GM12878 (cell line): ENCODE results near the gene CCDC110. TPM values are rescaled to one million over a fixed set of nuclear protein-coding genes. Genes with fewer than 3 reads are reported as not detected.

Experiments
- ATAC-seq: fragments of 200-7000 bp; cut with Tn5 transposase; 3 replicates; pipeline ENCODE4 v1.9.1; 2020; ENCODE audit warnings: mild to moderate bottlenecking, moderate library complexity
- BruUV-seq: library from RNA; stranded (reverse); fragments of 400-500 nt; replicated peaks from 2 replicates; lab custom pipeline; 2021; lab: Mats Ljungman, UMichigan
- CTCF ChIA-PET: fragments of 300-600 bp; sonication (Branson Sonifier 250); formaldehyde crosslinking; extraction: SDS; loops from one replicate; lab custom pipeline; 2021; ENCODE audit warnings: inconsistent platforms; lab: Yijun Ruan, JAX
- POLR2A ChIA-PET: fragments of 350-600 bp; formaldehyde crosslinking; extraction: SDS; loops from one replicate; lab custom pipeline; 2021; ENCODE audit warnings: inconsistent platforms; lab: Charles Lee
- RAD21 ChIA-PET: fragments of 300-600 bp; sonication (Branson Sonifier 250); formaldehyde crosslinking; loops from one replicate; lab custom pipeline; 2023; ENCODE audit warnings: antibody characterized with exemption; ENCODE audit not compliant: unreplicated experiment; lab: Charles Lee
- SMC1A ChIA-PET: fragments of 300-600 bp; sonication (Branson Sonifier 250); formaldehyde crosslinking; loops from one replicate; lab custom pipeline; 2023; ENCODE audit not compliant: unreplicated experiment, uncharacterized antibody; lab: Charles Lee
- DNase-seq: peaks from one replicate; pipeline ENCODE4 v3.0.0-alpha.2; 2011; ENCODE audit warnings: low read depth, low spot score
- FAIRE-seq: peaks from 3 replicates; lab custom pipeline; 2011; peaks lifted over from hg19 to GRCh38; lab: Jason Lieb, UNC
- H2AFZ ChIP-seq: 2 replicates; pipeline ENCODE4 v1.6.0; 2011; ENCODE audit warnings: low read depth, low read length, control low read depth; ENCODE audit not compliant: control insufficient read depth
- H3K27ac ChIP-seq: 2 replicates; pipeline ENCODE4 v1.5.1; 2011; ENCODE audit warnings: control low read depth; ENCODE audit not compliant: control insufficient read depth, insufficient read depth
- H3K27me3 ChIP-seq, 2 experiments: replicated peaks in 1 of 2; 2 replicates each; pipeline versions ENCODE4 v1.6.0 to v1.6.1; 2011; ENCODE audit warnings: low read length in 1 of 2; ENCODE audit not compliant: control insufficient read depth in 2 of 2, insufficient read depth in 2 of 2
- H3K36me3 ChIP-seq, 2 experiments: 2 replicates each; pipeline ENCODE4 v1.5.1; 2011; ENCODE audit warnings: low read length in 1 of 2; ENCODE audit not compliant: control insufficient read depth in 2 of 2, insufficient read depth in 2 of 2
- H3K4me1 ChIP-seq: 2 replicates; pipeline ENCODE4 v1.6.1; 2011; ENCODE audit warnings: mild to moderate bottlenecking, low read length, moderate library complexity, mixed read lengths; ENCODE audit not compliant: control insufficient read depth, insufficient read depth
- H3K4me2 ChIP-seq: 2 replicates; pipeline ENCODE4 v1.6.0; 2011; ENCODE audit warnings: control low read depth; ENCODE audit not compliant: control insufficient read depth, insufficient read depth
- H3K4me3 ChIP-seq: fragments of 200-600 bp; sonication (generic); 2 replicates; pipeline ENCODE4 v1.5.1; 2016
- H3K79me2 ChIP-seq: 2 replicates; pipeline ENCODE4 v1.6.0; 2011; ENCODE audit warnings: low read length; ENCODE audit not compliant: control insufficient read depth, insufficient read depth
- H3K9ac ChIP-seq: 2 replicates; pipeline ENCODE4 v1.8.0; 2011; ENCODE audit warnings: low read length, control low read depth, mixed read lengths; ENCODE audit not compliant: control insufficient read depth, insufficient read depth
- H3K9me3 ChIP-seq: replicated peaks from 3 replicates; pipeline ENCODE4 v1.5.1; 2011; ENCODE audit warnings: mild to moderate bottlenecking, low read length; ENCODE audit not compliant: control insufficient read depth, insufficient read depth
- H4K20me1 ChIP-seq: 2 replicates; pipeline ENCODE4 v1.6.0; 2011; ENCODE audit not compliant: control insufficient read depth, insufficient read depth
- DPF2 ChIP-seq: fragments of 450-650 bp; IDR thresholded peaks from 2 replicates; pipeline ENCODE4 v1.6.1; 2017; ENCODE audit warnings: mild to moderate bottlenecking
- RAD21 ChIP-seq: IDR thresholded peaks from 2 replicates; pipeline ENCODE4 v1.6.1; 2011; ENCODE audit warnings: mild to moderate bottlenecking, low read depth, low read length, moderate library complexity; ENCODE audit not compliant: insufficient read depth
- RUNX3 ChIP-seq: IDR thresholded peaks from 2 replicates; pipeline ENCODE4 v1.6.1; 2012; ENCODE audit warnings: low read length, inconsistent platforms
- STAT3 ChIP-seq: IDR thresholded peaks from 2 replicates; pipeline ENCODE4 v1.6.1; 2011; ENCODE audit warnings: low read depth, low read length, improper control_type of control experiment
- WGBS: methylation state at CpG from one replicate; pipeline ENCODE4 v1.1.6; 2016; ENCODE audit warnings: low lambda C conversion rate; ENCODE audit not compliant: insufficient replicate concordance, insufficient coverage; ENCODE audit errors: missing lambda C conversion rate; 5-methylcytosine and 5-hydroxymethylcytosine counted together
- in situ Hi-C: fragments of 300-500 bp; cut with MboI; formaldehyde crosslinking; loops from 9 replicates; pipeline ENCODE4 v1.14.3; 2018; ENCODE audit warnings: mixed read lengths
- intact Hi-C: fragments of 100-400 bp; cut with micrococcal nuclease; formaldehyde crosslinking; loops from one replicate; pipeline ENCODE4 v1.14.2; 2022; ENCODE audit not compliant: unreplicated experiment
- polyA plus RNA-seq, 11 experiments: library from polyadenylated mRNA; depleted of rRNA in 4 of 11; unstranded in 6 of 11; stranded (reverse) in 5 of 11; fragments of >200 nt; fragmentation: Nextera tagmentation in 4 of 11; fragmentation: Illumina TruSeq in 1 of 11; extraction: Ambion mirVana in 4 of 11; extraction: Trizol in 1 of 11; gene quantifications; 1 replicate in 1 of 11; 2 replicates in 10 of 11; pipeline versions ENCODE4 v1.2.1 to v1.2.3, GENCODE V29; 2011 to 2016; ENCODE audit warnings: inconsistent platforms in 2 of 11, missing spikeins in 2 of 11, low read depth in 1 of 11
- total RNA-seq, 4 experiments: library from RNA; depleted of rRNA in 3 of 4; stranded (reverse); fragments of >200 nt in 3 of 4; fragmentation: Illumina TruSeq in 1 of 4; extraction: Trizol in 1 of 4; gene quantifications; 2 replicates each; pipeline versions ENCODE4 v1.2.1 to v1.2.3, GENCODE V29; 2013 to 2021
- TF ChIP-seq, protein P1 (sequence below): IDR thresholded peaks from 2 replicates; pipeline ENCODE4 v1.6.1; 2011; ENCODE audit warnings: low read depth, mild to moderate bottlenecking, low read length, moderate library complexity, borderline replicate concordance; ENCODE audit errors: extremely low read depth
- TF ChIP-seq, protein P2 (sequence below): IDR thresholded peaks from 2 replicates; pipeline ENCODE4 v1.6.1; 2012; ENCODE audit warnings: mild to moderate bottlenecking, low read depth, low read length

Gene CCDC110
- total and polyA plus RNA-seq, 10 of the 15 experiments (the other 5 are each of a cell fraction or from before 2014, with no cell fraction given) = 0.85 to 3.1 (median 2.1) TPM; not detected in 1

DNA sequence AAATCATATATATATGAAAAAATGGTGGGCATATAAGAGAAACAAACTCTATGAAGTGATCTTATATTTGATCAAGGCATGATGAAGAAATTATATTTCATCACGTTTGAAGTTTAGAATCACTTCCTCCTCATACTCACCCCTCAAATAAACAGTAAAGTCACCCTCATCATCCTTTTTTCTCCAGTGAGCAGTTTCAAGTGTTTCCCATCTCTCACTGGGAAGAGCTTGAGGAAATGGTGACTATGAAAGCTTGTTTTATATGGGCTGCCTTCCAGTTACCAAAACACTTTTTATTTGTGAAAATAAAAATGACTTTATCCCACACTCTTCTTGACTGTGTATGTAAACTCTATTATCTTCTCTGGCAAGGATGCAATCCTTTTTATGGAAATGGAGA, 47.0 kb upstream of the CCDC110 start:
- CTCF ChIA-PET = interaction anchor here (0.6 to 1.5 kb wide), 4 partner anchors 45 to 519 kb away, joined by 3 read pairs; no protein-coding TSS in a partner anchor
- Histone ChIP-seq H3K9me3 (peaks cover 4% of the 10 kb centered on the region; the same call in 2 of the 3 replicates), H3K79me2 (no peaks in the 10 kb centered on the region), H3K9ac (no peak overlapping the region), H3K27ac (no peak overlapping the region), H3K4me3 (no peak overlapping the region), H2AFZ (no peak overlapping the region), H3K27me3 (no peaks in the 10 kb centered on the region; a peak in 1 of 4 replicates), H3K36me3 (no peaks in the 10 kb centered on the region), H3K4me2 (no peak overlapping the region), H3K4me1 (peaks cover 4% of the 10 kb centered on the region), H4K20me1 (no peaks in the 10 kb centered on the region)
- POLR2A ChIA-PET = no interaction called here
- ATAC-seq = no peak
- no peak for FAIRE-seq
- SMC1A ChIA-PET = interaction anchor here (1.2 kb wide), 1 partner anchor 9 kb away, joined by 4 read pairs; no protein-coding TSS in a partner anchor
- intact Hi-C loops = no loop called here
- RAD21 ChIA-PET = no interaction called here
- 0% methylated on average over 1 of the region's 1 CpG for WGBS
- TF ChIP-seq STAT3 (no peak), RAD21 (no peak)
- TF ChIP-seq, protein P1, sequence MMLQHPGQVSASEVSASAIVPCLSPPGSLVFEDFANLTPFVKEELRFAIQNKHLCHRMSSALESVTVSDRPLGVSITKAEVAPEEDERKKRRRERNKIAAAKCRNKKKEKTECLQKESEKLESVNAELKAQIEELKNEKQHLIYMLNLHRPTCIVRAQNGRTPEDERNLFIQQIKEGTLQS = no peak
- DNase-seq = no peak
- in situ Hi-C loops = no loop called here
- BruUV-seq = no TSS peak

DNA sequence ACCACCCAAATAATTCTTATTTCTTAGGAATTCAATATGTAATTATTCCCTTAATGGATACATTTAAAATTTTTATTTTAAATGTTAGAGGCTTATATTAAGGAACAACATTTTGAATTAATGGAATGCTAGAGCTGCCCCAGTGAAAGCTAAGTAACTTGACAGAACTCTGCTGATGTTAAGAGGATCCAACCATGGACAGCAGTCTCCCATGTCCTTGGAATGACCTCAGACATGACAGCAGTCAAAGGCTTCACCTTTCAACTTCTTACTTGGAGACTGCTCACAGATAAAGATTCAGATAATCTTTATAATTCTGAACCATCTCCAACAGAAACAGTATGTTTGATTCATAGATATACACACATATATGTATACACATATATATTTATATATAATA, 46.5 kb upstream of the CCDC110 start:
- Histone ChIP-seq H3K27me3 (no peaks in the 10 kb centered on the region; a peak in 1 of 4 replicates), H3K36me3 (no peaks in the 10 kb centered on the region), H3K4me1 (peaks cover 5% of the 10 kb centered on the region), H2AFZ (no peak overlapping the region), H3K4me2 (no peak overlapping the region), H3K9ac (no peak overlapping the region), H4K20me1 (no peaks in the 10 kb centered on the region), H3K4me3 (no peak overlapping the region), H3K27ac (no peak overlapping the region), H3K79me2 (no peaks in the 10 kb centered on the region), H3K9me3 (peaks cover 4% of the 10 kb centered on the region; the same call in 2 of the 3 replicates)
- ChIA-PET RAD21 (no interaction called here), POLR2A (no interaction called here), SMC1A (interaction anchor here (1.2 to 1.9 kb wide), 2 partner anchors 10 kb away, joined by 4 to 7 read pairs; no protein-coding TSS in a partner anchor), CTCF (interaction anchor here (0.9 to 1.5 kb wide), 2 partner anchors 44 to 202 kb away, joined by 3 read pairs; no protein-coding TSS in a partner anchor)
- DNase-seq (no peak), FAIRE-seq (no peak), ATAC-seq (no peak)
- BruUV-seq = no TSS peak
- TF ChIP-seq RUNX3 = no peak
- TF ChIP-seq, protein P2, sequence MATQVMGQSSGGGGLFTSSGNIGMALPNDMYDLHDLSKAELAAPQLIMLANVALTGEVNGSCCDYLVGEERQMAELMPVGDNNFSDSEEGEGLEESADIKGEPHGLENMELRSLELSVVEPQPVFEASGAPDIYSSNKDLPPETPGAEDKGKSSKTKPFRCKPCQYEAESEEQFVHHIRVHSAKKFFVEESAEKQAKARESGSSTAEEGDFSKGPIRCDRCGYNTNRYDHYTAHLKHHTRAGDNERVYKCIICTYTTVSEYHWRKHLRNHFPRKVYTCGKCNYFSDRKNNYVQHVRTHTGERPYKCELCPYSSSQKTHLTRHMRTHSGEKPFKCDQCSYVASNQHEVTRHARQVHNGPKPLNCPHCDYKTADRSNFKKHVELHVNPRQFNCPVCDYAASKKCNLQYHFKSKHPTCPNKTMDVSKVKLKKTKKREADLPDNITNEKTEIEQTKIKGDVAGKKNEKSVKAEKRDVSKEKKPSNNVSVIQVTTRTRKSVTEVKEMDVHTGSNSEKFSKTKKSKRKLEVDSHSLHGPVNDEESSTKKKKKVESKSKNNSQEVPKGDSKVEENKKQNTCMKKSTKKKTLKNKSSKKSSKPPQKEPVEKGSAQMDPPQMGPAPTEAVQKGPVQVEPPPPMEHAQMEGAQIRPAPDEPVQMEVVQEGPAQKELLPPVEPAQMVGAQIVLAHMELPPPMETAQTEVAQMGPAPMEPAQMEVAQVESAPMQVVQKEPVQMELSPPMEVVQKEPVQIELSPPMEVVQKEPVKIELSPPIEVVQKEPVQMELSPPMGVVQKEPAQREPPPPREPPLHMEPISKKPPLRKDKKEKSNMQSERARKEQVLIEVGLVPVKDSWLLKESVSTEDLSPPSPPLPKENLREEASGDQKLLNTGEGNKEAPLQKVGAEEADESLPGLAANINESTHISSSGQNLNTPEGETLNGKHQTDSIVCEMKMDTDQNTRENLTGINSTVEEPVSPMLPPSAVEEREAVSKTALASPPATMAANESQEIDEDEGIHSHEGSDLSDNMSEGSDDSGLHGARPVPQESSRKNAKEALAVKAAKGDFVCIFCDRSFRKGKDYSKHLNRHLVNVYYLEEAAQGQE = peak; percentile 19; the same call in 1 of the 2 replicates
- TF ChIP-seq DPF2 = no peak
- intact Hi-C loops = no loop called here
- in situ Hi-C loops = no loop called here
